Cardiac fibroblast (primary cell): Measurements from ENCODE around the gene PLEKHA5.
A peak's percentile ranks its signal among the peaks of the same experiment; 100 is the strongest.

ENCODE experiments used
- DNase-seq, 2 donors: peaks; one replicate each; pipeline versions ENCODE4 v3.0.0 to v3.0.0-alpha.2; 2010; ENCODE audit warnings: low read depth in 2 of 2
- H3K4me3 ChIP-seq, 2 donors: replicated peaks in 1 of 2; 1 replicate in 1 of 2; 2 replicates in 1 of 2; pipeline ENCODE4 v1.5.1; 2011; ENCODE audit warnings: low read depth in 2 of 2, low read length in 2 of 2, mild to moderate bottlenecking in 2 of 2, moderate library complexity in 1 of 2
- TF ChIP-seq, protein P1 (sequence below): IDR thresholded peaks from one replicate; pipeline ENCODE4 v1.5.1; 2011; ENCODE audit warnings: low read depth, mild to moderate bottlenecking, low read length, inconsistent platforms

The PLEKHA5 gene

DNA sequence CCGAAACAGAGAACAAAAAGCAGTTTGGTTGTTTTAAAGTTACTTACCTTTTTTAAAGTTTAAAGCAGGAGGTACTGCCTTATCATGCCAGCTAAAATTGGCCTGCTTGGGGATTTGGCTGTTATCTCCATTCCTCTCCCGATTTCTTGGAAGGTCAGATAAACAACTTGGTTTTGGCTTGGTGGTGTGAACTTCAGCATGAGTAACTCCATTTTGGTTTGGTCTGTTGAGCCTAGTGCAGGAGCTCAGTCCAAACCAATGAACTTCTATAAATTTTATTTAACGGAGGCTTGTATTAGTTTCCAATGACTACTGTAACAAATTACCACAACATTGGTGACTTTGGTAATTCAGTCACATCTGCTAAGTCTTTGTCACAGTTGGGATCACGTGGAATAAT, 82.3 kb downstream of the PLEKHA5 start:
- DNase-seq: no peak
- no peak overlapping the region for H3K4me3 ChIP-seq
- TF ChIP-seq, protein P1, sequence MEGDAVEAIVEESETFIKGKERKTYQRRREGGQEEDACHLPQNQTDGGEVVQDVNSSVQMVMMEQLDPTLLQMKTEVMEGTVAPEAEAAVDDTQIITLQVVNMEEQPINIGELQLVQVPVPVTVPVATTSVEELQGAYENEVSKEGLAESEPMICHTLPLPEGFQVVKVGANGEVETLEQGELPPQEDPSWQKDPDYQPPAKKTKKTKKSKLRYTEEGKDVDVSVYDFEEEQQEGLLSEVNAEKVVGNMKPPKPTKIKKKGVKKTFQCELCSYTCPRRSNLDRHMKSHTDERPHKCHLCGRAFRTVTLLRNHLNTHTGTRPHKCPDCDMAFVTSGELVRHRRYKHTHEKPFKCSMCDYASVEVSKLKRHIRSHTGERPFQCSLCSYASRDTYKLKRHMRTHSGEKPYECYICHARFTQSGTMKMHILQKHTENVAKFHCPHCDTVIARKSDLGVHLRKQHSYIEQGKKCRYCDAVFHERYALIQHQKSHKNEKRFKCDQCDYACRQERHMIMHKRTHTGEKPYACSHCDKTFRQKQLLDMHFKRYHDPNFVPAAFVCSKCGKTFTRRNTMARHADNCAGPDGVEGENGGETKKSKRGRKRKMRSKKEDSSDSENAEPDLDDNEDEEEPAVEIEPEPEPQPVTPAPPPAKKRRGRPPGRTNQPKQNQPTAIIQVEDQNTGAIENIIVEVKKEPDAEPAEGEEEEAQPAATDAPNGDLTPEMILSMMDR: no peak

DNA sequence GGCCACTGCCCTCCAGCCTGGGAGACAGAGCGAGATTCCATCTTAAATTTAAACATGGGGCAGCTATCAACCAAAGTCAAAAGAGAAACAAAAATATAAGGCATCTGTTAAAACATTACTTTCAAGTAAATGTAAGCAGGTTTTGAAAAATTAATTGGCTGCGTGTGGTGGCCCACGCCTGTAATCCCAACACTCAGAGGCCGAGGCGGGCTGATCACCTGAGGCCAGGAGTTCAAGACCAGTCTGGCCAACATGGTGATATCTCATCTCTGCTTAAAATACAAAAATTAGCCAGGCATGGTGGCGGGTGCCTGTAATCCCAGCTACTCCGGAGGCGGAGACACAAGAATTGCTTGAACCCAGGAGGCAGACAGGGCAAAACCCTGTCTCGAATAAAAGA, 82.7 kb downstream of the PLEKHA5 start:
- no peak overlapping the region for H3K4me3 ChIP-seq
- TF ChIP-seq, protein P1: no peak

DNA sequence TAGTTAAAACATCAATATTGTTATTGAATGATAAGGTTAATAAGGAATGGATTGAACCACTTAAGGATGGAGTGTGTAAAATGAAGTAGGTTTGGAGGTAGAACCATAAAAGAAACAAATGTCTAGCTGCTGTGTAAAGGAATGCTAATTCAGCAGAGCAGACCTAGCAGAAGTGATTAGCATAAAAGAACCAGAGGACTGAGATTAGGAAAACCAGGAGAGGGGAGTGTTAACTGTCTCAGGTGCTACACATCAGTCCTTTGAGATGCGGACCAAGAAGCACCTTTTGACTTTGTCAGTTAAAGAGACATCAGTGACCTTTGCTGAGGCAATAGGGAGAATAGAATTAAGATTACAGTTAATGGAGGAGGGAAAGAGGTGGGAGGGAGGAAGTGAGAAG, 84.5 kb downstream of the PLEKHA5 start:
- TF ChIP-seq, protein P1: no peak
- no peak overlapping the region for H3K4me3 ChIP-seq
- DNase-seq: no peak

More for the DNA sequence above, 82.7 kb downstream of the PLEKHA5 start:
- DNase-seq: no peak

DNA sequence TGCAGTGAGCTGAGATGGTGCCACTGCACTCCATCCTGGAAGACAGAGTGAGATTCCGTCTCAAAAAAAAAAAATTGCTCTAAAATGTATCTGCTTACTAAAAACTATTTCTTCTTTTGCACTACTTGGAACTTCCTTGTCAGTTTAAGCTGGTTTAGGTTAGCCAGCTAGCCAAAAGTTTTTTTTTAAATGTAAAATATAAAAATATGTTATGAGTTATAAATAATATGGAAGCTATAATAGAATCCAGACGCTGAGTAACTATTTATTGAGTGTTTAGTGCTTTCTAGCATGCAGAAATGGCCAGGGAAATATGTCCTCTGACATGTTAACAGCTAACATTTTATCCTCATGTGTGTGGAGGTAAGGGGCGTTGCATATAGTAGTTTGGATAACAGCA, 85.6 kb downstream of the PLEKHA5 start:
- H3K4me3 ChIP-seq: no peak overlapping the region
- TF ChIP-seq, protein P1: no peak
- DNase-seq: no peak

DNA sequence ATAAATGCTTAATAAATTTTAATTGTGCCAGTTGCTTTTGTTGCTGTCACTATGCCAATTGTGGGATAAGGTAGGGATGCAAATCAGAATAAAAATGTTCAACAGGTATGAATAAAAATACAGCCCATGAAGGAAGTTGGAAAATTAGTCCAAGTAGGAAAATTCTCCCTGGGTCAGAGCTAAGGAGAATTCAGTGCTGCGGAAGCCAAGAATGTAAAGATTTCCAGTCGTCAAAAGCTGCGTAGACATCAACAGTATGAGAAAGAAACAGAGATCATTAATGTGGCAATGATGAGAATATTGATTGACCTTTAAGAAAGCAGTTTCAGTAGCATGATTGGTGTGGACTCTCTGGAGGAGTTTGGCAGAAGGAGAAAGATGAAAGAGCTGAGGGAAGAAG, 87.9 kb downstream of the PLEKHA5 start:
- TF ChIP-seq, protein P1: no peak
- H3K4me3 ChIP-seq: no peak overlapping the region
- no peak for DNase-seq

DNA sequence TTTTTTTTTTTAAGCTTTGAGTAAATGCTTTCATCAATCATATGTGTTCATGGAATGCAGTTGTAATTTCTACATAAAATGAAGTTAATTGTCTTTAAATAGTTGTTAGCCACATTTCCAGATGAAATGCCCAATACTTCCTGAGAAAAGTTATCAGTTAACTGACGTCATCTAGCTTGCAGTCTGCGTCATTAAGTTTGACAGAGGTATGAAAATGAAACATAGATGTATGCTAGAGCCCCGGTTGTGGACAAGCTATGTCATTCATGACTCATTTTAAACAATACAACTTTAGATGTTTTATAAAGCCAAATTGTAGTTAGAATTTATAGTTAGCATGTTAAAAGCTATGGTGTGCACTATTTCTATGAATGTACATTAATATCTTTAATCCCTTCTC, 90.7 kb downstream of the PLEKHA5 start:
- TF ChIP-seq, protein P1: no peak
- DNase-seq: peak; percentile 81 to 83
- no peak overlapping the region for H3K4me3 ChIP-seq

DNA sequence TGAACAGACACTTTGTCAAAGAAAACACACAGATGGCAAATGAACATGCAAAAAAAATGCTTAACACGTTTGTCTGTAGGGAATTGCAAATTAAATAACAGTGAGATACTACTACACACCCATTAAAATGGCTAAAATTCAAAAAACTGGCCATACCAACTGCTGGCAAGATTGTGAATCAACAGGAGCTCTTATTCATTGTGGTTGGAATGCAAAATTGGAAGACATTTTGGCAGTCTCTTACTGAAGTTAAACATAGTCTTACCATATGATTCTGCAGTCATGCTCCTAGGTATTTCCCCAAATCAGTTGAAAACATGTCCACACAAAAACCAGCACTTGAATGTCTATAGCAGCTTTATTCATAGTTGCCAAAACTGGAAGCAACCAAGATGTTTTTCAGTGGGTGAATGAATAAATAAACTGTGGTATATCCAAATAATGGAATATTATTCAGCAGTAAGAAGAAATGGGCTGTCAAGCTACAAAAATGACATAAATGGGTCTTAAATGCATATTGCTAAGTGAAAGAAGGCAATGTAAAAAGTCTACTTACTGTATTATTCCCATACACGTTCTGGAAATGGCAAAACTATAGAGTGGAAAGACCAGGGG, 91.4 kb downstream of the PLEKHA5 start:
- H3K4me3 ChIP-seq: no peak overlapping the region
- DNase-seq: peak; percentile 77 to 87
- TF ChIP-seq, protein P1: no peak
